H1 (cell line): ENCODE measurements around the gene LOC128125822.

Source experiments
- EZH2 ChIP-seq: fragments of 200-600 bp; sonication (generic); IDR thresholded peaks from 2 replicates; pipeline ENCODE4 v1.7.1; 2012; ENCODE audit warnings: low read depth, mild to moderate bottlenecking, moderate library complexity, low read length, inconsistent platforms; ENCODE audit not compliant: severe bottlenecking
- POLR2AphosphoS5 ChIP-seq: IDR thresholded peaks from 2 replicates; pipeline ENCODE4 v1.6.1; 2011; ENCODE audit warnings: low read depth, low read length
- YY1 ChIP-seq: IDR thresholded peaks from 2 replicates; pipeline ENCODE4 v1.6.1; 2011; ENCODE audit warnings: low read depth, mild to moderate bottlenecking, low read length
- TF ChIP-seq, protein P1 (sequence below): IDR thresholded peaks from 2 replicates; pipeline ENCODE4 v1.6.1; 2011; ENCODE audit warnings: low read length, improper control_type of control experiment

DNA sequence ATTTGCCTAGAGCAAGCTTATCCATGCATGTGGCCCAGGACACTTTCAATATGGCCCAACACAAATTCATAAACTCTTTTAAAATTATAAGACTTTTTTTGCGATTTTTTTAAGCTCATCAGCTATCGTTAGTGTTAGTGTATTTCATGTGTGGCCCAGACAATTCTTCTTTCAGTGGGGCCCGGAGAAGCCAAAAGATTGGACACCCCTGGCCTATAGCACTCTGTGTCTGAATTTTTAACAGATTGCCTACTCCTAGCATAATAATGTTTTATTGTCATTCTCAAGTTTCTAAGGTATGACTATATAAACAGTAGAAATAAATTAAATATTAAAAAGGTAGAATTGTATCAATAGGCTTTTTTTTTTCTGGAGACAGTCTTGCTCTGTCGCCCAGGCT lies 48.6 kb upstream of the LOC128125822 start:
- TF ChIP-seq POLR2AphosphoS5 (no peak), YY1 (no peak), EZH2 (no peak)
- TF ChIP-seq, protein P1, sequence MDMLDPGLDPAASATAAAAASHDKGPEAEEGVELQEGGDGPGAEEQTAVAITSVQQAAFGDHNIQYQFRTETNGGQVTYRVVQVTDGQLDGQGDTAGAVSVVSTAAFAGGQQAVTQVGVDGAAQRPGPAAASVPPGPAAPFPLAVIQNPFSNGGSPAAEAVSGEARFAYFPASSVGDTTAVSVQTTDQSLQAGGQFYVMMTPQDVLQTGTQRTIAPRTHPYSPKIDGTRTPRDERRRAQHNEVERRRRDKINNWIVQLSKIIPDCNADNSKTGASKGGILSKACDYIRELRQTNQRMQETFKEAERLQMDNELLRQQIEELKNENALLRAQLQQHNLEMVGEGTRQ, result no peak
